Measurements from ENCODE around the gene MAP4K2.

- no peak for TF ChIP-seq CEBPB (IDR thresholded peaks at IDR 0.05)
- TF ChIP-seq EP300 (IDR thresholded peaks at IDR 0.05; ENCODE audit: borderline replicate concordance), result no peak
- no peak for TF ChIP-seq TAF1 (IDR thresholded peaks at IDR 0.05; ENCODE audit: low read depth)
- no peak for TF ChIP-seq MAX (IDR thresholded peaks at IDR 0.05)
- TF ChIP-seq ZBTB7A (IDR thresholded peaks at IDR 0.05; ENCODE audit: low read depth), result no peak
- TF ChIP-seq NFIC (IDR thresholded peaks at IDR 0.05), result no peak
- no peak for TF ChIP-seq EGR1 (IDR thresholded peaks at IDR 0.05)
- TF ChIP-seq USF1 (IDR thresholded peaks at IDR 0.05), result no peak
- TF ChIP-seq CREB1 (IDR thresholded peaks at IDR 0.05; ENCODE audit: low read depth), result no peak
- TF ChIP-seq TCF12 (IDR thresholded peaks at IDR 0.05; ENCODE audit: low read depth), result no peak
- no peak for TF ChIP-seq REST (IDR thresholded peaks at IDR 0.05; ENCODE audit: low read depth)
- no peak for TF ChIP-seq RAD21 (IDR thresholded peaks at IDR 0.05; ENCODE audit: low read depth)
These were observed 40.8 kb upstream of the MAP4K2 start for GRCh38 chr11:64843686-64844329.
